Right lobe of liver (tissue), 6 donors: ENCODE measurements around the gene EGR1. TPM values are rescaled to one million over a fixed set of nuclear protein-coding genes. Genes with fewer than 3 reads are reported as not detected.
A peak's percentile ranks its signal among the peaks of the same experiment; 100 is the strongest.

ENCODE experiments used
- ATAC-seq, 4 donors: fragments of 200-7000 bp; cut with Tn5 transposase; one replicate each; pipeline ENCODE4 v1.9.1; 2020; ENCODE audit warnings: mild to moderate bottlenecking in 4 of 4, moderate library complexity in 4 of 4
- DNase-seq, 3 donors: peaks; one replicate each; pipeline ENCODE4 v3.0.0-alpha.2; 2020
- H3K27ac ChIP-seq, 3 donors: fragments of 200-600 bp; one replicate each; pipeline ENCODE4 v1.8.0; 2022
- H3K27me3 ChIP-seq, 2 donors: fragments of 200-600 bp; one replicate each; pipeline ENCODE4 v1.8.0; 2022
- H3K36me3 ChIP-seq, 4 donors: fragments of 200-600 bp; sonication (generic) in 1 of 4; one replicate each; pipeline versions ENCODE4 v1.5.1 to v1.8.0; 2017 to 2022; ENCODE audit warnings: control low read depth in 1 of 4
- H3K4me1 ChIP-seq, 4 donors: fragments of 200-600 bp; sonication (generic) in 1 of 4; one replicate each; pipeline versions ENCODE4 v1.5.1 to v1.8.0; 2017 to 2022; ENCODE audit warnings: control low read depth in 1 of 4
- H3K4me3 ChIP-seq, 3 donors: fragments of 200-600 bp; one replicate each; pipeline ENCODE4 v1.8.0; 2022
- H3K9me3 ChIP-seq, 4 donors: fragments of 200-600 bp; sonication (generic) in 1 of 4; one replicate each; pipeline versions ENCODE4 v1.5.1 to v1.8.0; 2017 to 2022; ENCODE audit warnings: control low read depth in 1 of 4
- CTCF ChIP-seq, 4 donors: fragments of 200-600 bp in 3 of 4; fragments of 450-650 bp in 1 of 4; IDR thresholded peaks; one replicate each; pipeline versions ENCODE4 v1.5.1 to v1.8.0; 2016 to 2022; ENCODE audit warnings: antibody characterized with exemption in 4 of 4, mild to moderate bottlenecking in 2 of 4
- POLR2A ChIP-seq: fragments of 450-650 bp; IDR thresholded peaks from one replicate; pipeline ENCODE4 v1.6.1; 2017; ENCODE audit warnings: antibody characterized with exemption, mild to moderate bottlenecking
- WGBS: methylation state at CpG from one replicate; pipeline ENCODE4 v1.1.6; 2018; ENCODE audit warnings: low coverage, low lambda C conversion rate; ENCODE audit not compliant: insufficient coverage; ENCODE audit errors: missing lambda C conversion rate; 5-methylcytosine and 5-hydroxymethylcytosine counted together
- intact Hi-C, 2 donors: fragments of 100-400 bp; cut with DNase I; formaldehyde crosslinking; loops; one replicate each; pipeline versions ENCODE4 v1.11.2 to v1.14.1; 2022
- total RNA-seq, 6 experiments: library from RNA; depleted of rRNA in 2 of 6; stranded (reverse); fragments of >200 nt in 2 of 6; fragmentation: NEBNext Ultra II Directional in 3 of 6; extraction: Animal tissue kit (Norgen Biotek cat#: 25700) in 3 of 6; gene quantifications; one replicate each; pipeline versions ENCODE4 v1.1.0 to v1.2.4, GENCODE V29; 2016 to 2023
- donor health status: DM: no; HTN: yes; CAD: no.
- donor health status: DM: no; HTN: no; CAD: no.
- donor health status: DM: no; HTN: no; CAD: no.
- donor health status: DM: no; HTN: yes; CAD: no.
- donor health status: DM: no; HTN: yes; CAD: no.

The EGR1 gene
- total RNA-seq, 6 experiments from 2014 or later: 6.6 to 72.9 (median 16.6) TPM

GRCh38 chr5:138464388-138465260 lies 655 bp upstream of the EGR1 start:
- Histone ChIP-seq H3K9me3 (no peaks in the 10 kb centered on the region), H3K4me3 (peak overlapping the region; percentile 65 to 91 (median 67)), H3K4me1 (peaks cover 0 to 11% (median 5%) of the 10 kb centered on the region in 4 donors), H3K27me3 (no peaks in the 10 kb centered on the region), H3K27ac (peak overlapping the region; percentile 93 to 97 (median 97)), H3K36me3 (no peaks in the 10 kb centered on the region)
- WGBS: under 1% methylated on average over 30 of the region's 64 CpGs
- intact Hi-C loops: loop anchor here in 1 of 2 donors (5.0 kb wide), 1 partner anchor 38 kb away; no protein-coding TSS in a partner anchor
- peak; percentile 60 for TF ChIP-seq POLR2A
- TF ChIP-seq CTCF (IDR thresholded peaks at IDR 0.05): peak in 3 of 4 donors; percentile 36 to 45 (median 38)
- DNase-seq: peak; percentile 96 to 98 (median 98)
- peak; percentile 76 to 86 (median 78) for ATAC-seq

- peak overlapping the region; percentile 65 to 91 (median 67) for H3K4me3 ChIP-seq
- H3K27ac ChIP-seq: peak overlapping the region in 2 of 3 donors; percentile 62 to 97
- DNase-seq (peak; percentile 67 to 88 (median 76)), ATAC-seq (peak; percentile 6 to 39 (median 14))
- 14% methylated on average over 14 of the region's 39 CpGs for WGBS
- H3K27me3 ChIP-seq: no peaks in the 10 kb centered on the region
- peaks cover 0 to 11% (median 5%) of the 10 kb centered on the region in 4 donors for H3K4me1 ChIP-seq
- intact Hi-C loops: loop anchor here in 1 of 2 donors (5.0 kb wide), 1 partner anchor 36 kb away; no protein-coding TSS in a partner anchor
- no peaks in the 10 kb centered on the region for H3K9me3 ChIP-seq
- no peaks in the 10 kb centered on the region for H3K36me3 ChIP-seq
- TF ChIP-seq POLR2A (peak; percentile 26), CTCF (IDR thresholded peaks at IDR 0.05) (no peak)
Observed at GRCh38 chr5:138466125-138466899, 1.0 kb downstream of the EGR1 start.

DNA sequence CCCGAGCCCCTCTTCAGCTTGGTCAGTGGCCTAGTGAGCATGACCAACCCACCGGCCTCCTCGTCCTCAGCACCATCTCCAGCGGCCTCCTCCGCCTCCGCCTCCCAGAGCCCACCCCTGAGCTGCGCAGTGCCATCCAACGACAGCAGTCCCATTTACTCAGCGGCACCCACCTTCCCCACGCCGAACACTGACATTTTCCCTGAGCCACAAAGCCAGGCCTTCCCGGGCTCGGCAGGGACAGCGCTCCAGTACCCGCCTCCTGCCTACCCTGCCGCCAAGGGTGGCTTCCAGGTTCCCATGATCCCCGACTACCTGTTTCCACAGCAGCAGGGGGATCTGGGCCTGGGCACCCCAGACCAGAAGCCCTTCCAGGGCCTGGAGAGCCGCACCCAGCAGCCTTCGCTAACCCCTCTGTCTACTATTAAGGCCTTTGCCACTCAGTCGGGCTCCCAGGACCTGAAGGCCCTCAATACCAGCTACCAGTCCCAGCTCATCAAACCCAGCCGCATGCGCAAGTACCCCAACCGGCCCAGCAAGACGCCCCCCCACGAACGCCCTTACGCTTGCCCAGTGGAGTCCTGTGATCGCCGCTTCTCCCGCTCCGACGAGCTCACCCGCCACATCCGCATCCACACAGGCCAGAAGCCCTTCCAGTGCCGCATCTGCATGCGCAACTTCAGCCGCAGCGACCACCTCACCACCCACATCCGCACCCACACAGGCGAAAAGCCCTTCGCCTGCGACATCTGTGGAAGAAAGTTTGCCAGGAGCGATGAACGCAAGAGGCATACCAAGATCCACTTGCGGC lies 1.8 kb downstream of the EGR1 start:
- Histone ChIP-seq H3K27me3 (no peaks in the 10 kb centered on the region), H3K4me3 (peak overlapping the region; percentile 65 to 91 (median 67)), H3K36me3 (no peaks in the 10 kb centered on the region), H3K9me3 (no peaks in the 10 kb centered on the region), H3K4me1 (peaks cover 0 to 11% (median 5%) of the 10 kb centered on the region in 4 donors), H3K27ac (peak overlapping the region in 2 of 3 donors; percentile 21 to 97)
- WGBS: 84% methylated on average over 16 of the region's 45 CpGs
- peak; percentile 18 for TF ChIP-seq POLR2A
- no peak for TF ChIP-seq CTCF (IDR thresholded peaks at IDR 0.05)
- ATAC-seq (no peak), DNase-seq (no peak)
- intact Hi-C loops: loop anchor here in 1 of 2 donors (5.0 kb wide), 1 partner anchor 35 kb away; no protein-coding TSS in a partner anchor

- no peaks in the 10 kb centered on the region for H3K27me3 ChIP-seq
- no peaks in the 10 kb centered on the region for H3K36me3 ChIP-seq
- TF ChIP-seq POLR2A (no peak), CTCF (IDR thresholded peaks at IDR 0.05) (no peak)
- peaks cover 0 to 17% (median 5%) of the 10 kb centered on the region in 4 donors for H3K4me1 ChIP-seq
- H3K4me3 ChIP-seq: no peak overlapping the region
- DNase-seq (no peak), ATAC-seq (no peak)
- intact Hi-C loops: loop anchor here in 1 of 2 donors (5.0 kb wide), 1 partner anchor 35 kb away; no protein-coding TSS in a partner anchor
- H3K27ac ChIP-seq: no peak overlapping the region
- WGBS: 91% methylated on average over 14 of the region's 14 CpGs
- no peaks in the 10 kb centered on the region for H3K9me3 ChIP-seq
Observed at GRCh38 chr5:138467711-138468132, 2.4 kb downstream of the EGR1 start.
